Activated CD8-positive, alpha-beta memory T cell treated with anti-CD3 and anti-CD28 coated beads, Interleukin-2, amount 10 ng/mL, durations not matched to agents 7 days and 5 days (primary cell): ENCODE measurements around the gene CCDC33. TPM values are rescaled to one million over a fixed set of nuclear protein-coding genes. Genes with fewer than 3 reads are reported as not detected.

Experiments used
- ATAC-seq: fragments of 150-1000 bp; cut with Tn5 transposase; one replicate; pipeline ENCODE4 v1.10.0; 2021; ENCODE audit warnings: moderate library complexity
- CTCF ChIA-PET: fragments of 350-600 bp; sonication (Branson Sonifier 250); formaldehyde crosslinking; loops from one replicate; lab custom pipeline; 2021; ENCODE audit warnings: antibody characterized with exemption; lab: Charles Lee
- DNase-seq: peaks from one replicate; pipeline ENCODE4 v3.0.0-alpha.2; 2020
- H3K27ac Mint-ChIP-seq: one replicate; pipeline ENCODE4 v1.8.0; 2021; ENCODE audit warnings: mild to moderate bottlenecking, mixed read lengths
- H3K27me3 Mint-ChIP-seq: one replicate; pipeline ENCODE4 v1.8.0; 2021; ENCODE audit warnings: mixed read lengths
- H3K36me3 Mint-ChIP-seq: one replicate; pipeline ENCODE4 v1.8.0; 2021; ENCODE audit warnings: mild to moderate bottlenecking, mixed read lengths
- H3K4me1 Mint-ChIP-seq: one replicate; pipeline ENCODE4 v1.8.0; 2021; ENCODE audit warnings: mixed read lengths
- H3K4me3 Mint-ChIP-seq: one replicate; pipeline ENCODE4 v1.8.0; 2021; ENCODE audit warnings: mild to moderate bottlenecking, moderate library complexity, mixed read lengths
- H3K9me3 Mint-ChIP-seq: one replicate; pipeline ENCODE4 v1.8.0; 2022; ENCODE audit warnings: low read depth, mixed read lengths
- total RNA-seq, 2 experiments: library from RNA; stranded (reverse); gene quantifications; one replicate each; pipeline ENCODE4 v1.2.3, GENCODE V29; 2021

The CCDC33 gene
- total RNA-seq, 2 experiments from 2014 or later, result not detected

- no peak for DNase-seq
- CTCF ChIA-PET, result no interaction called here
- no peaks in the 10 kb centered on the region for H3K36me3 Mint-ChIP-seq
- no peak overlapping the region for H3K4me3 Mint-ChIP-seq
- ATAC-seq, result no peak
- H3K27me3 Mint-ChIP-seq, result peaks cover 17% of the 10 kb centered on the region
- no peaks in the 10 kb centered on the region for H3K9me3 Mint-ChIP-seq
- H3K4me1 Mint-ChIP-seq, result no peaks in the 10 kb centered on the region
- no peak overlapping the region for H3K27ac Mint-ChIP-seq
These were observed 25.6 kb downstream of the CCDC33 start for GRCh38 chr15:74261685-74262084.

- Mint-ChIP-seq H3K4me1 (no peaks in the 10 kb centered on the region), H3K27me3 (peaks cover 17% of the 10 kb centered on the region), H3K36me3 (no peaks in the 10 kb centered on the region), H3K4me3 (no peak overlapping the region), H3K27ac (no peak overlapping the region), H3K9me3 (no peaks in the 10 kb centered on the region)
- ATAC-seq (no peak), DNase-seq (no peak)
- CTCF ChIA-PET, result no interaction called here
These were observed 26.0 kb downstream of the CCDC33 start for GRCh38 chr15:74262151-74262550.

- CTCF ChIA-PET, result no interaction called here
- no peak for ATAC-seq
- H3K9me3 Mint-ChIP-seq, result no peaks in the 10 kb centered on the region
- no peaks in the 10 kb centered on the region for H3K36me3 Mint-ChIP-seq
- H3K4me3 Mint-ChIP-seq, result no peak overlapping the region
- no peak overlapping the region for H3K27ac Mint-ChIP-seq
- peaks cover 14% of the 10 kb centered on the region for H3K27me3 Mint-ChIP-seq
- no peak for DNase-seq
- H3K4me1 Mint-ChIP-seq, result no peaks in the 10 kb centered on the region
These were observed 26.5 kb downstream of the CCDC33 start for GRCh38 chr15:74262625-74263024.

- DNase-seq (no peak), ATAC-seq (no peak)
- Mint-ChIP-seq H3K4me1 (no peaks in the 10 kb centered on the region), H3K9me3 (no peaks in the 10 kb centered on the region), H3K27ac (no peak overlapping the region), H3K36me3 (no peaks in the 10 kb centered on the region), H3K4me3 (no peak overlapping the region), H3K27me3 (peaks cover 16% of the 10 kb centered on the region)
- CTCF ChIA-PET, result no interaction called here
These were observed 27.3 kb downstream of the CCDC33 start for GRCh38 chr15:74263466-74263865.

GRCh38 chr15:74264081-74264501, 28.0 kb downstream of the CCDC33 start:
- H3K4me1 Mint-ChIP-seq, result no peaks in the 10 kb centered on the region
- CTCF ChIA-PET, result no interaction called here
- H3K36me3 Mint-ChIP-seq, result no peaks in the 10 kb centered on the region
- ATAC-seq (no peak), DNase-seq (no peak)
- H3K4me3 Mint-ChIP-seq, result no peak overlapping the region
- peaks cover 16% of the 10 kb centered on the region for H3K27me3 Mint-ChIP-seq
- H3K9me3 Mint-ChIP-seq, result no peaks in the 10 kb centered on the region
- H3K27ac Mint-ChIP-seq, result no peak overlapping the region

GRCh38 chr15:74265046-74265639, 29.0 kb downstream of the CCDC33 start:
- peak; percentile 53 for DNase-seq
- H3K4me3 Mint-ChIP-seq, result no peak overlapping the region

GRCh38 chr15:74268020-74268419, 31.9 kb downstream of the CCDC33 start:
- Mint-ChIP-seq H3K27me3 (peaks cover 29% of the 10 kb centered on the region), H3K36me3 (no peaks in the 10 kb centered on the region)
- CTCF ChIA-PET, result no interaction called here

More at GRCh38 chr15:74265046-74265639, 29.0 kb downstream of the CCDC33 start:
- ATAC-seq, result no peak
- no peaks in the 10 kb centered on the region for H3K4me1 Mint-ChIP-seq
- peaks cover 17% of the 10 kb centered on the region for H3K27me3 Mint-ChIP-seq
- H3K36me3 Mint-ChIP-seq, result no peaks in the 10 kb centered on the region
- CTCF ChIA-PET, result no interaction called here
- no peaks in the 10 kb centered on the region for H3K9me3 Mint-ChIP-seq
- no peak overlapping the region for H3K27ac Mint-ChIP-seq

GRCh38 chr15:74269362-74270035, 33.4 kb downstream of the CCDC33 start:
- H3K4me3 Mint-ChIP-seq, result no peak overlapping the region
- no peak for DNase-seq
- no peaks in the 10 kb centered on the region for H3K36me3 Mint-ChIP-seq
- CTCF ChIA-PET, result no interaction called here
- no peak overlapping the region for H3K27ac Mint-ChIP-seq
- H3K9me3 Mint-ChIP-seq, result no peaks in the 10 kb centered on the region
- H3K27me3 Mint-ChIP-seq, result peaks cover 22% of the 10 kb centered on the region
- peaks cover 2% of the 10 kb centered on the region for H3K4me1 Mint-ChIP-seq
- ATAC-seq, result no peak

More at GRCh38 chr15:74268020-74268419, 31.9 kb downstream of the CCDC33 start:
- peaks cover 2% of the 10 kb centered on the region for H3K4me1 Mint-ChIP-seq
- DNase-seq, result no peak
- ATAC-seq, result no peak
- H3K4me3 Mint-ChIP-seq, result no peak overlapping the region
- H3K9me3 Mint-ChIP-seq, result no peaks in the 10 kb centered on the region
- no peak overlapping the region for H3K27ac Mint-ChIP-seq

GRCh38 chr15:74270155-74270554, 34.0 kb downstream of the CCDC33 start:
- Mint-ChIP-seq H3K4me3 (no peak overlapping the region), H3K27ac (no peak overlapping the region), H3K36me3 (no peaks in the 10 kb centered on the region), H3K27me3 (peaks cover 19% of the 10 kb centered on the region), H3K4me1 (peaks cover 2% of the 10 kb centered on the region), H3K9me3 (no peaks in the 10 kb centered on the region)
- DNase-seq (no peak), ATAC-seq (no peak)
- CTCF ChIA-PET, result no interaction called here

- Mint-ChIP-seq H3K9me3 (no peaks in the 10 kb centered on the region), H3K4me1 (peaks cover 2% of the 10 kb centered on the region), H3K27me3 (peaks cover 16% of the 10 kb centered on the region), H3K27ac (no peak overlapping the region), H3K4me3 (no peak overlapping the region), H3K36me3 (no peaks in the 10 kb centered on the region)
- DNase-seq, result no peak
- ATAC-seq, result no peak
- CTCF ChIA-PET, result no interaction called here
These were observed 34.9 kb downstream of the CCDC33 start for GRCh38 chr15:74270854-74271520.

- no peaks in the 10 kb centered on the region for H3K9me3 Mint-ChIP-seq
- DNase-seq (no peak), ATAC-seq (no peak)
- CTCF ChIA-PET, result no interaction called here
- H3K27me3 Mint-ChIP-seq, result peaks cover 16% of the 10 kb centered on the region
- H3K36me3 Mint-ChIP-seq, result no peaks in the 10 kb centered on the region
- H3K4me1 Mint-ChIP-seq, result peaks cover 2% of the 10 kb centered on the region
- H3K4me3 Mint-ChIP-seq, result no peak overlapping the region
- no peak overlapping the region for H3K27ac Mint-ChIP-seq
These were observed 36.7 kb downstream of the CCDC33 start for GRCh38 chr15:74272812-74273211.

- H3K4me3 Mint-ChIP-seq, result no peak overlapping the region
- H3K36me3 Mint-ChIP-seq, result no peaks in the 10 kb centered on the region
- DNase-seq, result no peak
- peaks cover 2% of the 10 kb centered on the region for H3K4me1 Mint-ChIP-seq
- ATAC-seq, result no peak
- CTCF ChIA-PET, result no interaction called here
- peaks cover 27% of the 10 kb centered on the region for H3K27me3 Mint-ChIP-seq
- H3K9me3 Mint-ChIP-seq, result no peaks in the 10 kb centered on the region
- no peak overlapping the region for H3K27ac Mint-ChIP-seq
These were observed 38.4 kb downstream of the CCDC33 start for GRCh38 chr15:74274470-74275038.

- Mint-ChIP-seq H3K27ac (no peak overlapping the region), H3K36me3 (no peaks in the 10 kb centered on the region), H3K9me3 (no peaks in the 10 kb centered on the region), H3K4me1 (no peaks in the 10 kb centered on the region), H3K27me3 (peaks cover 29% of the 10 kb centered on the region), H3K4me3 (no peak overlapping the region)
- ATAC-seq, result no peak
- CTCF ChIA-PET, result no interaction called here
- no peak for DNase-seq
These were observed 39.8 kb downstream of the CCDC33 start for GRCh38 chr15:74275957-74276356.

- ATAC-seq (no peak), DNase-seq (no peak)
- Mint-ChIP-seq H3K27me3 (peaks cover 27% of the 10 kb centered on the region), H3K4me3 (no peak overlapping the region), H3K9me3 (no peaks in the 10 kb centered on the region), H3K27ac (no peak overlapping the region), H3K36me3 (no peaks in the 10 kb centered on the region), H3K4me1 (no peaks in the 10 kb centered on the region)
- CTCF ChIA-PET, result no interaction called here
These were observed 40.4 kb downstream of the CCDC33 start for GRCh38 chr15:74276560-74276959.
